Neuronal stem cell (in vitro differentiated cells): ENCODE data around the gene HES2. TPM values are rescaled to one million over a fixed set of nuclear protein-coding genes. Genes with fewer than 3 reads are reported as not detected.
"Not testable (repeated sequence)": the region's sequence is repeated elsewhere in the genome, so short reads cannot be mapped to it uniquely, and the experiment has no call there.

Experiments
- DNase-seq: peaks from one replicate; pipeline ENCODE4 v3.0.0-alpha.2; 2013; ENCODE audit warnings: low spot score
- H2AFZ ChIP-seq: one replicate; pipeline ENCODE4 v1.6.1; 2013; ENCODE audit warnings: mild to moderate bottlenecking, low read length, inconsistent platforms
- H2AK5ac ChIP-seq: 2 replicates; pipeline ENCODE4 v1.6.1; 2013; ENCODE audit warnings: low read depth, mild to moderate bottlenecking, inconsistent platforms, low read length, moderate library complexity, mixed read lengths
- H2BK120ac ChIP-seq: 2 replicates; pipeline ENCODE4 v1.6.1; 2013; ENCODE audit warnings: low read depth, mild to moderate bottlenecking, inconsistent platforms, low read length, moderate library complexity, mixed read lengths
- H2BK12ac ChIP-seq: one replicate; pipeline ENCODE4 v1.6.1; 2013; ENCODE audit warnings: low read length, inconsistent platforms
- H2BK15ac ChIP-seq: 2 replicates; pipeline ENCODE4 v1.6.1; 2013; ENCODE audit warnings: mild to moderate bottlenecking, low read length, inconsistent platforms, mixed read lengths
- H2BK5ac ChIP-seq: one replicate; pipeline ENCODE4 v1.6.1; 2013; ENCODE audit warnings: inconsistent platforms, mild to moderate bottlenecking, low read length, moderate library complexity
- H3K14ac ChIP-seq: one replicate; pipeline ENCODE4 v1.6.1; 2013; ENCODE audit warnings: low read length, inconsistent platforms
- H3K18ac ChIP-seq: 2 replicates; pipeline ENCODE4 v1.6.1; 2013; ENCODE audit warnings: low read length, inconsistent platforms
- H3K23ac ChIP-seq: 2 replicates; pipeline ENCODE4 v1.6.1; 2013; ENCODE audit warnings: low read depth, mild to moderate bottlenecking, mixed read lengths, low read length, inconsistent platforms; ENCODE audit not compliant: poor library complexity
- H3K27ac ChIP-seq: replicated peaks from 3 replicates; pipeline ENCODE4 v1.5.1; 2013; ENCODE audit warnings: low read length, inconsistent platforms
- H3K27me3 ChIP-seq, 3 experiments: 2 replicates each; pipeline ENCODE4 v1.6.1; 2013; ENCODE audit warnings: low read length in 3 of 3, mild to moderate bottlenecking in 2 of 3, inconsistent platforms in 1 of 3, low read depth in 1 of 3, mixed read lengths in 1 of 3, moderate library complexity in 1 of 3; ENCODE audit not compliant: control insufficient read depth in 3 of 3, insufficient read depth in 3 of 3
- H3K36me3 ChIP-seq, 2 donors: replicated peaks in 1 of 2; 2 replicates each; pipeline ENCODE4 v1.6.1; 2013; ENCODE audit warnings: low read length in 2 of 2; ENCODE audit not compliant: control insufficient read depth in 2 of 2, insufficient read depth in 2 of 2
- H3K4ac ChIP-seq: 2 replicates; pipeline ENCODE4 v1.6.1; 2013; ENCODE audit warnings: inconsistent platforms, mild to moderate bottlenecking, low read length, moderate library complexity
- H3K4me1 ChIP-seq, 2 donors: 1 replicate in 1 of 2; 2 replicates in 1 of 2; pipeline ENCODE4 v1.6.1; 2013; ENCODE audit warnings: low read length in 2 of 2, low read depth in 1 of 2; ENCODE audit not compliant: control insufficient read depth in 2 of 2, insufficient read depth in 1 of 2
- H3K4me2 ChIP-seq: one replicate; pipeline ENCODE4 v1.6.1; 2013; ENCODE audit warnings: mild to moderate bottlenecking, low read length, inconsistent platforms; ENCODE audit not compliant: insufficient read depth, poor library complexity, severe bottlenecking
- H3K4me3 ChIP-seq, 2 donors: 2 replicates each; pipeline ENCODE4 v1.5.1; 2013; ENCODE audit warnings: low read length in 2 of 2, mild to moderate bottlenecking in 2 of 2, inconsistent platforms in 1 of 2, moderate library complexity in 1 of 2
- H3K79me1 ChIP-seq: one replicate; pipeline ENCODE4 v1.6.1; 2013; ENCODE audit warnings: low read depth, mild to moderate bottlenecking, inconsistent platforms, low read length, moderate library complexity
- H3K9ac ChIP-seq: one replicate; pipeline ENCODE4 v1.6.1; 2013; ENCODE audit warnings: mild to moderate bottlenecking, low read depth, low read length, inconsistent platforms; ENCODE audit not compliant: poor library complexity
- H3K9me3 ChIP-seq, 2 donors: replicated peaks in 1 of 2; 2 replicates each; pipeline versions ENCODE3 to v1.6.1; 2013; ENCODE audit warnings: low read length in 2 of 2, mild to moderate bottlenecking in 2 of 2, inconsistent platforms in 1 of 2, low read depth in 1 of 2, mixed read lengths in 1 of 2, moderate library complexity in 1 of 2; ENCODE audit not compliant: control insufficient read depth in 2 of 2, insufficient read depth in 1 of 2
- H4K8ac ChIP-seq: one replicate; pipeline ENCODE4 v1.6.1; 2013; ENCODE audit warnings: low read depth, mild to moderate bottlenecking, inconsistent platforms, low read length, moderate library complexity
- H4K91ac ChIP-seq: one replicate; pipeline ENCODE4 v1.6.1; 2013; ENCODE audit warnings: low read length, low read depth, mild to moderate bottlenecking, inconsistent platforms; ENCODE audit not compliant: poor library complexity
- WGBS, 2 donors: extraction: QIAGEN DNeasy Blood & Tissue Kit; methylation state at CpG; one replicate each; pipeline ENCODE4 v1.1.7; 2013; ENCODE audit warnings: missing lambda C conversion rate in 2 of 2, mixed read lengths in 1 of 2; ENCODE audit not compliant: insufficient read length in 2 of 2, insufficient replicate concordance in 1 of 2; ENCODE audit errors: extremely low coverage in 2 of 2; 5-methylcytosine and 5-hydroxymethylcytosine counted together
- small RNA-seq: library from polyadenylated mRNA; stranded (forward); fragments of <200 nt; extraction: miRNeasy Mini kit (QIAGEN cat#:217004); gene quantifications from one replicate; pipeline ENCODE3, GENCODE V24; 2013; ENCODE audit not compliant: insufficient read depth

HES2 gene

GRCh38 chr1:6363085-6363884 is 56.4 kb downstream of the HES2 start:
- peaks cover 13 to 23% of the 10 kb centered on the region in 2 donors for H3K4me1 ChIP-seq
- H3K4ac ChIP-seq, H3K23ac ChIP-seq, H3K4me3 ChIP-seq, H3K27ac ChIP-seq, H2AFZ ChIP-seq, H4K8ac ChIP-seq, H2AK5ac ChIP-seq, H2BK15ac ChIP-seq, H3K18ac ChIP-seq, H3K27me3 ChIP-seq, H3K9ac ChIP-seq, DNase-seq, H3K4me2 ChIP-seq, H3K14ac ChIP-seq, H2BK12ac ChIP-seq, H2BK120ac ChIP-seq, H2BK5ac ChIP-seq, H4K91ac ChIP-seq: not testable (repeated sequence)
- peaks cover 0 to 12% of the 10 kb centered on the region in 2 donors for H3K9me3 ChIP-seq
- peaks cover 13% of the 10 kb centered on the region for H3K79me1 ChIP-seq
- H3K36me3 ChIP-seq, result peaks cover 0 to 11% of the 10 kb centered on the region in 2 donors
- no CpG with 5 or more reads among the region's 20 CpGs for WGBS, 2 donors

Small RNAs within 50 kb of the gene (small RNA-seq; reads per million reads assigned to genes)
- gene MIR4252, result not detected
